HG03025 (cell line): Measurements from ENCODE around the gene SEMA6B.
"Not testable (repeated sequence)": the region's sequence is repeated elsewhere in the genome, so short reads cannot be mapped to it uniquely, and the experiment has no call there.

Experiments used
- ATAC-seq: cut with Tn5 transposase; IDR thresholded peaks from one replicate; pipeline ENCODE4 v1.9.1; 2021; ENCODE audit warnings: mild to moderate bottlenecking, moderate library complexity; ENCODE audit not compliant: unreplicated experiment, low FRiP score

SEMA6B gene

DNA sequence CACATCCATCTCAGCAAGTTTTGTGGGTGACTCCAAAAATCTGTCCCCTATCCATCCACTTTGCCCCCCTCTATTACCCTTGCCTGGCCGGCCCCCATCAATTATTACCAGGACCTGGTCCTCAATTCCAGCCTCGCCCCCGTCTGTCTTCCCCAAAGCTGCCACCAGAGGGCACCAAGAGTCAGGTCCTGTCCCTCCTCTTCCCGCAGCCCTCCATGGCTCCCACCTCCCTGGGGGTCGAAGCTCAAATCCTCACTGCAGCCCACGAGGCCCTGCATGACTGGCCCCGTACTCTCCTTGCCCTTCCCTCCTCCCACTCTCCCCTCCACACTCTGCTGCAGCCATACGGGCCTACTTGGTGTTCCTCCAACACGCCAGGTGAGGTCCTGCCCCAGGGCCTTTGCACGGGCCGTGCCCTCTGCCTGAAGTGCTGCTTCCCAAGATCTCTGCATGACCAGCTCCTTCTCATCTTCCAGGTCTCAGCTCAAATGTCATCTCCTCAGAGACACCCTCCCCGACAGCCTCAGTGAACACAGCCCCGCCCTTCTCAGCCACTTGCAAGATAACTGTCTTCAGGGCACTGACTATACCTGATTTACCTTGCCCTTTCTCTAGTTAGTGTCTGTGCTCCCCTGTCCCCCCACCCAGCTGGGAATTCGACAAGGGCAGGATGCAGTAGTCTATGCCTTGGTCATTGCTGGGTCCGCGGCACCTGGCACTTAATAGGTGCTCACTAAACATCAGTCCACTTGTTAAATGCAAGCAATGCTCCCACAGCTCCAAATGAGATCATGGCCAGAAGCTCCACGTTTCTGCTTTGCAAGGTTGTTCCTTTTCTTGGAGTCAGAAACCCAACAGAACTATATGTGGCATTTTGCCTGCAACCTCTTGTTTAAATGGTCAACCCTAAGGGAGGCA is 16.8 kb upstream of the SEMA6B start:
- no peak for ATAC-seq

DNA sequence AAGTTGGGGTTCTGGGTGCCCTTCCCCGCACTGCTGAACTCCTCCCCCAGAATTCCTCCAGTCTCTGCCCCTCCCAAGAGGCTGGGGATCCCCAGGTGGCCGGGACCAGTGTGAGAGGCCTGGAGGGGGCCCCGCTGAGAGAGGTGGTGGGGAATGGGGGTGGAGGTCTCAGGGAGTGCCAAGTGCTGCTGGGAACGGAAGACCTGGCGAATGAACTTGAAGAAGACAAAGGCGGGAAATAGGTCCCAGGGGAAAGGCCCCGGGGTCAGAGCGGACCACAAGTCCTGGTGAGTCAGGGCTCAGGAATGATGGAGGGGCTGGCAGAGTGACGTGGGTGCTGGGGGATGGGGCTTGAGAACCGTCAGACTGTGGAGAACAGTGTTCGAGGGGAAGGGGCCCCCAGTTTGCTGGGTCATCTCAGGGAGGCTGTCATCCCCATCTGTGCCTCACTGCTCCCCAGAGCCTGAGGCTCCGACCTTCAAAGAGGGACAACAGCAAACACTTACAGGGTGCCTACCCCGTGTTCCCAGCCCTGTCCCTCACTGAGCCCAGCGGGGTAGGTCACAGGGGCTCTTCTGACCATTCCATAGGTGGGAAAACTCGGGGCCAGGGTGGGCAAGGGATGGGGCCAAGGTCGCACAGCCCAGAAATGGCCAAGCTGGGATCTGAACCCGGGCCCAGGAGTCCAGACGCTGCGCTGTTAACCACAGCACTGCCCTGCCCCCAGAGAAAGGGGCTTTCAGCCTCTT is 16.0 kb upstream of the SEMA6B start:
- ATAC-seq: no peak

DNA sequence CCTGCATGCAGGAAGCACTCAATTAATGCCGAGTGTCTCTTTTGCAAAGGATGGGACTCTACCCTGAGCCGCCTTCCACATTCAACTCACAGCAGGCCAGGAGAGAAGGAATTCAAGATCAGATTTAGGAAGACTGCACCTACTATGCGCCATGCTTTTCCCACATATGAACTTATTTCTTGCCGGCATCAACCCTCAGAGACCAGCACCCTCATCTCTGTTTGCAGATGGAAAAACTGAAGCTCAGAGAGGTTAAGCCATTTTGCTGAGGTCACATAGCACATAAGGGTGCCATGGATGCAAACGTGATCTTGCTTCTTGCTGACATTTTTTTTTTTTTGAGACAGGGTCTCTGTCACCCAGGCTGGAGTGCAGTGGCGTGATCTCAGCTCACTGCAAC is 14.2 kb upstream of the SEMA6B start:
- no peak for ATAC-seq

DNA sequence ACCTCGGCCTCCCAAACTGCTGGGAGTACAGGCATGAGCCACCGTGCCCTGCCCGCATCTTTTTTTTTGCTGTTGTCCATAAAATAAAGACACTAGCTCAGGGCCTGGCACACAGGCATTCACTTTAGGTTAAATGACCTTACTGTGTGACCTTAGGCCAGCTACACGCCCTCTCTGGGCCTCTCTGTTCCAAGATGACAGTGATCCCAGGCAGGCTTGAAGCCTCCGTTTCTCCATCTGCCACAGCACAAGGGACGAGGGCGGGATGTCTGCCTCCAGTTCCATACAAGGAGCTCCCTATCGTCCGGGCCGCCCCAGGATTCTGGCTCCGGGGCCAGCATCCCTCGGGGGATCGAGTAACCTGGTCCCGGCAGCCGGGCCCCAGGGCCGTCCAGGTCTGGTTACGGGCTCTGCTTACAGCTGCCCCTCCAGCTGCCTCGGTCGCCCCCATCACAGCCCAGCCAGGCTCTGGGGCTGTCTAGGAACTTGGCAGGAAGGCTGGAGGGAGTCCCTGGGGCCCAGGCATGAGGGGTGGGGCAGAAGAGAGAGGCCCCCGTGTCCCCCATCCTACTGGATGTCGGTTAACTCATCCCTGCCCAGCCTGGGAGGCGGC is 11.9 kb upstream of the SEMA6B start:
- no peak for ATAC-seq

DNA sequence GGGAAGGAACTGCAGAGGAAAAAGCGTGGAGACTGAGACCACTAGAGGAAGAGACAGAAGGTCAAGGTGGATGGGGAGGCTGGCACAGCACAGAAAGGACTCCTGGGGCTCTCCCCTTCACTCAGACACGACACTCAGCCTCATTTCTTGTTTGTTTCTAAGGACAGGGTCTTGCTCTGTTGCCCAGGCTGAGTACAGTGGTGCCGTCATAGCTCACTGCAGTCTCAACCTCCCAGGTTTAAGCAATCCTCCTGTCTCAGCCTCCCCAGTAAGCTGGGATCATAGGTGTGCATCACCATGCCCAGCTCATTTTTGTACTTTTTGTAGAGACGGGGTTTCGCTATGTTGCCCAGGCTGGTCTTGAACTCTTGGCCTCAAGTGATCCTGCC is 11.4 kb upstream of the SEMA6B start:
- no peak for ATAC-seq

DNA sequence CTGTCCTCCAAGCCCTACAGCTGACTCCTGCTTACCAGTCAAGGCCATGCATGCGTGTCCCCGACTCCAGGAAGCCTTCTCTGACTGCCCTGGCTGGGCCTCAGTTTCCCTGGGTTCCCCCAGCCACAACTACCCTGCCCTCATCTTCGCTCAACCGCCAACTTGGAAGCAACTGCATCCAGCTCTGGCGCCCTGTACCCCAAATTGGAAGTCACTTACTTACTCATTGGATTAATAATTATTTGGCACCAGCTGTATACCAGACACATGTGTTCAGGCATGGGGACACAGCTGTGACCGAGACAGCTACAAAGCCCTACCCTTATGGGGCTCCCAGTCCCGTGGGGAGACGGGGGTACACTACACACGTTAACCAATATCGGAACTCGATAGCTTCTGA is 10.9 kb upstream of the SEMA6B start:
- ATAC-seq: no peak

DNA sequence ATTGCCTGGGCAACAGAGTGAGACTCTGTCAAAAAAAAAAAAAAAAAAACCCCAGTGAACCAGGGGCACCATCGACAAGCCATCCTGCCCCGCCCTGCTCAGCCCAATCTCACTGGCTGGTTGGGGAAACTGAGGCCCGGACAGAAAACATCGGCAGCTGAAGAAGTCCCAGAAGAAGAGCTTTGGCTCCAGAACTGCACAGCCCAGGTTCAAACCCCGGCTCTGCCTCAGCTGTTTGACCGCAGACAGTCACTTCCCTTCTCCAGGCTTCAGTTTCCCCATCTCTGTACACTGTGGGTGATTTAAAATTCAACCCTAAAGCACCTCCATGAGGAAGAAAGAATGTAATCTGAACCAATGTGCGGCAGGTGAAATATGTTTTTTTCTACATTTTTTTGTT is 9.4 kb upstream of the SEMA6B start:
- ATAC-seq: no peak

DNA sequence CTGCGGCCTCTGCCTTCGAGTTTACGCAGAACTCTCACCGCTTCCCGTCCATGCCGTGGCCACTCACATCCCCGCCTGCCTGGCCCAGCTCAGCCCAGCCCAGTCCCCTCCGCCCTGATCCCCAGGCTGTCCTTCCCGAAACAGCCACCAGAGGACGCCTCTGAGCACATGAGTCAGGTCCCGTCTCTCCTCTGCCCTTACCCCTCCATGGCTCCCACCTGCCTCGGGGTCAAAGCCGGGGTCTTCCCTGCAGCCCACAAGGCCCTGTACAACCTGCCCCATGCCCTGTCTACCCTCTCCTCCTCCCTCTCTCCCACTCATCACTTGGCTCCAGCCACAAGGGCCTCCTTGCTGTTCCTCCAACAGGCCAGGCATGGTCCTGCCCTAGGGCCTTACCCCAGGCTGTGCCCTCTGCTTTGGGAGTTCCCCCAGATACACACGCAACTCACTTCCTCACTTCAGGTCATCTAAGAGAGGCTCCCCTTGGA is 8.1 kb upstream of the SEMA6B start:
- no peak for ATAC-seq

DNA sequence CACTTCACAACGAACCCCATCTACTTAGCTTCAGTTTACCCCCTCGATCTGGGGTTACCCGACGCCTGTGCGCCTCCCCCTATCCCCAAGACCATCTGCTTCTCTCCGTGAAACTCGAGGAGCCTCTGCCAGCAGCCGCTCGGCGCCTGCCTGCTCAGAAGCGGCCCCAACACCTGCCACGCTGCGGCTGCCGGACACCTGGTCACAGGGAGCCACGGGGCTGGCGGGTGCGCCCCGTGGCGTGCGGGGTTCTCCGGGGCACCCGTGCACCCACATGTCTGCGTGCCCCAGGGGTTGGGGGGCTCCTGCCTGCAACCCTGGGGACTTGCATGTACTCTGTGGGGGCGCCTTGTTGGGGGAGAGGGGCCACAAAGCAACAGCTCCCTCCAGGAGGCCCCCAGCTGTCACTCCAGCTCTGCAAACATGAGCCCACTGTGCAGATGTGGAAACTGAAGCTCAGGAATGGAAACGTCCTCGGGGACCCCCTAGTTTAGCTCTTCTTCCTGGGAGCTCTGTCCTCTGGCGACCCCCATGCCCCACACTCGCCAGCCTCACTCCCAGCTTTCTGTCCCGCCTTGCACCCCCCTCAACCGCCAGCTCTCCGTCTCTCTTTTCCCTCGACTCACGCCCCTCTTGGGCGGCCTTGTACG is 7.0 kb upstream of the SEMA6B start:
- ATAC-seq: no peak

DNA sequence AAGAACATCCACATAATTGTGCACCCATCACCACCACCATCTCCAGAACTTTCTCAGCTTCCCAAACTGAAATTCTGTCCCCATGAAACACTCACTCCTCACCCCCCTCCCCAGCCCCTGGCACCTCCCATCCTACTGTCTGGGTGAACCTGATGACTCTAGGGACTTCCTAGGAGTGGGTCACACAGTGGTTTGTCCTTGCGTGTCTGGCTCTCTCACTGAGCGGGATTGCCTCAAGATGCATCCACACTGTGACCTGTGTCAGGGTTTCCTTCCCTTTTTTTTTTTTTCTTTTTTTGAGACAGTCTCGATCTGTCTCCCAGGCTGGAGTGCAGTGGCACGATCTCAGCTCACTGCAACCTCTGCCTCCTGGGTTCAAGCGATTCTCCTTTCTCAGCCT is 4.1 kb upstream of the SEMA6B start:
- not testable (repeated sequence) for ATAC-seq

DNA sequence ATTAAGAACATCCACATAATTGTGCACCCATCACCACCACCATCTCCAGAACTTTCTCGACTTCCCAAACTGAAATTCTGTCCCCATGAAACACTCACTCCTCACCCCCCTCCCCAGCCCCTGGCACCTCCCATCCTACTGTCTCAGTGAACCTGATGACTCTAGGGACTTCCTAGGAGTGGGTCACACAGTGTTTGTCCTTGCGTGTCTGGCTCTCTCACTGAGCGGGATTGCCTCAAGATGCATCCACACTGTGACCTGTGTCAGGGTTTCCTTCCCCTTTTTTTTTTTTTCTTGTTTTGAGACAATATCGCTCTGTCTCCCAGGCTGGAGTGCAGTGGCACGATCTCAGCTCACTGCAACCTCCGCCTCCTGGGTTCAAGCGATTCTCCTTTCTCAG is 2.6 kb upstream of the SEMA6B start:
- ATAC-seq: not testable (repeated sequence)

DNA sequence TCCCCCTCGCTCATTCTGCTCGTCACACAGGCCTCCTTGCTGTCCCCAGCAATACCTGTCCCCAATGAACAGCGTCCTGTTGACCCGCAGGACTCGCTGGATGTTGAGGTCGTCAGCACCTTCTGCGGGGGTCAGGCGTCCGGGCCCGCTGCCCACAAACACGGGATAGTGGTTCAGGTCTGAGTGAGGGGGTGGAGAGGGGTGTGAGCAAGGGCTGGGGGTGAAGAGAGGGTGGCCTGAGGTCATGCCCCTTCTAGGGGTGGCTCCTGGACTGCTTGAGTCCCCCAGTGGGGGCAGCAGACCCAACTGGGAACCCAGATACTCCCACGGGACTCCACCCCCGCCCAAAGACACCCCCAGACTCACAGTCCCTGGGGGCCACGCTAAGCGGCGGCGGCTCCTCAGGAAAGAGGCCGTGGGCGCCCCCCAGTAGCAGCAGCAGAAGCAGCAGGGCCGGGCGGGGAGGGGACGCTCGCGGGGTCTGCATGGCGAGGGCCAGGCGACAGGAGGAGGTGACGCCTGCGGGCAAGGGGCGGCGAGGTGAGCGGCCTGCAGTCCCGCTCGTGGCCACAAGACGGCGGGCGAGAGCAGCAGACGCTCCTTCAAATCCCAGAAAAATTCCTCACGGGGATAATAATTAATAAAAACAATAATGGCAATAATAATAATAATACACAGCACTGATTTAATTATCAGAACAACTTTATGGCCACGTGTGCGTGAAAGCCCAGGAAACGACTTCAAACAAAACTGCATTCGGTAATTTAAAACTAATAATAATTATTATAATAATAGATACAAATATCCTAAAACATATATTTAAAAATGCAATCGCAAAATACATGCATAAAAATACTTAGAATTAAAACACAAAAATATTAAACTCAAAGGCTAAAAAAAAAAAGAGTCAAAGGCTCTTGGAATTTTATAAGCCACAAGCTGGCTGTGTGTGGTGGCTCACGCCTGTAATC is 1.2 kb downstream of the SEMA6B start:
- ATAC-seq: no peak

DNA sequence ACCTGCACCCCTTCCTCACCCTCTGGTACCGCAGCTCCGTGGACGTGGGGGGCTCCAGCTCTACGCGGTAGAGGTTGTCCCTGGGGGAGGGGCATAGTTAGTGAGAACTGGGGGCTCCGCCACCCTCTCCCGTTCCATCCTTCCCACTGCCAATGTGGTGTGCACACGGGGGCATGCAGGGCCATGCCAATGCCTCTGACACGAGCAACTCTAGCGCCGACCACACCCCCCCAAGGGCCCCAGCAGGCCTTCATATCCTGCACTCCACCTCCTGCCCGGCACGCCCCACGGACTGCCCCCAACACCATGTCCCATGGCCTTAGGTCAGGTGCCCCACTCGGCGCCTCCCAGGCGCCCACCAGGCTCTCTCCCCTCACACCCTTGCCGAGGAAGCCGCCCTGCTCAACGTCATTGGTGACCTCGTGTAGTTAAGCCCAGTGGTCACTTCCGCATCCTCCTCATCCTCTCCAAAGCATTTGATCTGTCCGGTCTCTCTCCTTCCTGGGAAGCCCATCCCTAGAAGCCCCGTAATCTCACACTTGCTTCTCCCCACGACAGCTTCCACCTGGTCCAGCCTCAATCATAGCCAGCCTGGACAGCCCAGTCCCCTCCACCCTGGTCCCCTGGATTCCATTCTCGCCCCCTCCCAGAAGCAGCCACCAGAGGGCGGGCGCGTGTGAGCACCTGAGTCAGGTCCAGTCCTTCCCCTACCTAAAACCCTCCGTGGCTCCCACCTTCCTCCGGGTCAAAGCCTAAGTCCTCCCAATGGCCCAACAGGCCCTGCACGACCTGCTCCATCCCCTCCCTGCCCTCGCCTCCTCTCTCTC is 2.1 kb downstream of the SEMA6B start:
- no peak for ATAC-seq

DNA sequence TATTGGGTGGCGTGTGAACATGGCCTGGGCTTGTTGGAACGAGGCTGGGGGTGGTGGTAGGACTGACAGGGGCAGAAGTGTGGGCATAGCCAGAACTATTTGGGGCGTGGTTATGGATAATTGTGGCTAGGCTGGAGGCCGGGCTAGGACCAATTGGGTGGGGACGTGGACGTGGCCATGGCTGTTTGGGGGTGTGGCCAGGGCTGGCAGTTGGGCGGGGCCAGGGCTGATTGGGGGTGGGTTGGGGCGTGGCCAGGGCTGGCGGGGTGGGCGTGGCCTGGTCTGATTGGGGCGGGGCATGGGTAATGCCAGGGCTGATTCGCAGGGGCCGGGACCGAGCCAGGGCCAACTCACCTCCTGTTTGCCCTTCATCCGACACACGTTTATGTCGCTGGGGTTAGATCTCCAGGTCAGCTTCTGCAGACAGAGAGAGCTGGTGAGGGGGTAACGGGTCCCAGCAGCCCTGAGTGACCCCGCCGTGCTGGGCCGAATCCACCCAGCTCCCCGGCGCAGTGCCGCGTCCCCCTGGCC is 2.8 kb downstream of the SEMA6B start:
- no peak for ATAC-seq

DNA sequence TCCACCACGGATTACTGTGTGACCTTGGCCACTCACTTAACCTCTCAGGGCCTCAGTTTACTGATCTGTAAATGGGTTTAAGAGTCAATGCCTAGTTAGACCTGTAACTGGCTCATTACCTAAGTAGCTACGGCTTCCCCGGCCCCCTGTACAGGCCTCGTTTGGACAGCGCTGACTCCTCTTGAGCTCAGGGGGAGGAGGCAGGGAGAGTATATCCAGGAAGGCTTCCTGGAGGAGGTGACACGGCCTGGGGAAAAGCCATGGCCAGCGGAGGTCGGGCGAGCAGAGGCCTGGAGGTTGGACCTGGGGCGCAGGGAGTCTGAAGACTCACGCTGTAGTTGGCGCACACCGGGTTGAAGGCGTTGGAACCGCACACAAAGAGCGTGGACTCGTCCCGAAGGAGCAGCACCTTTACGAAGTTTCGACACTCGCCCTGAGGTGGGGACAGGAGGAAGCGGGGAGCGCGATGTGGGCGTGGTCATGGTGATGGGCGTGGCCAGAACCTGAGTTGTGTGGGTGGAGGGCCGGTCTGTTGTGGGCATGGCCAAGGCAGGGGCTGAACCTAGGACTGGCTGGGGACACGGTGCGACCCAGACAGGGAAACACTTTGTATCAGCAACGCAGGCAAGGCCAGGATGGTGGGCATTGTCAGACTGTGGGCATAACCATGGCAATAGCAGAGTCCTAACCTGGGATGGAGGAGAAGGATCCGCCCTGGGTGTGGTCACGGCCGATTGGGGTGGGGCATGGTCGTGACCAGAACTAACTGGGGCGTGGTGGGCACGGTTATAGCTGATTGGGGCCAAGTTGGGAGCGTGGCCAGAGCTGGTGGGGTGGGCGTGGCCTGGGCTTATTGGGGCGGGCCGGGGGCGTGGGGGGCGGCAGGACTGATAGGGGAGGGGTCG is 3.6 kb downstream of the SEMA6B start:
- ATAC-seq: no peak

DNA sequence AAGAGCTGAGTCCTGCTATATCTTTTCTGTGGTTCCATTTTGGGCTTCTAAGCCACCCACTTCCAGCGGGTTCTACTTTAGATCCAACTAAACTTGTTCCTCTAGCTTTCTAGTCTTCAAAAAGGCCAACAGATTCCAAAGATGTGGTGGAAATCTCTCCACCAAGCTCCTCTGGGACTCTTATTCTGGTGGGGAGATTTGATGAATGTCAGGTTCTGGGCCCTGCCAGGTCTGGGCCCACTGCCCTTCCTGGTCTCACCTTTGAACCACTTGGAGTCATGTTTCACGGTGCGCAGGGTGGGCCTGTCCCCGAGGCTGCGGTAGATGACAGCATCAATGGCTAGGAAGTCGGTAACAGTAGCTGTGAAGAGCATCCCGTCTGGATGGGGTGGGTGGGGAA is 4.8 kb downstream of the SEMA6B start:
- no peak for ATAC-seq

DNA sequence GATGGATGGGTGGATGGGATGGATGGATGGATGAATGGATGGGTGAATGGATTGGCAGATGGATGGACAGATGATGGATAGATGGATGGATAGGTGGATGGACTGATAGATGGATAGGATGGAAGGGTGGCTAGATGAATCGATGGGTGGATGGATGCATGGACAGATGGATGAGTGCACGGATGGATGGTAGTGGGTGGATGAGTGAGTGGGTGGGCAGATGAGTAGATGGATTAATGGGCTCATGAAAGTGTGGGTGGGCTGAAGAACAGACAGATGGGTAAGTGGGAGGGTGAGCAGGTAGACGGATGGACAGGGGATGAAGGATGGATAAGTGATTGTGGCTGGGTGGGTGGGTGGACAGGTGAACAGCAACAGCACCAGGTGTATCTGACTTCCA is 5.7 kb downstream of the SEMA6B start:
- ATAC-seq: no peak
